ENCODE data around the gene DLG2. TPM values are rescaled to one million over a fixed set of nuclear protein-coding genes. Genes with fewer than 3 reads are reported as not detected.

DLG2 gene
- total and polyA plus RNA-seq, 9 of the 15 experiments (the other 6 are each of a cell fraction or from before 2014, with no cell fraction given): 0.52 to 1.6 (median 0.95) TPM

GRCh38 chr11:83970061-83970671 lies 1657.0 kb downstream of the DLG2 start:
- Histone ChIP-seq H2AFZ (ENCODE audit: low read depth, low read length) (no peak overlapping the region), H3K4me1 (replicated peaks in 1 of 2; ENCODE audit: control insufficient read depth in 2 of 2, insufficient read depth in 2 of 2, low read length in 2 of 2) (no peaks in the 10 kb centered on the region), H4K20me1 (replicated peaks; ENCODE audit: control insufficient read depth, insufficient read depth, low read length) (no peaks in the 10 kb centered on the region), H3K27me3 (ENCODE audit: control insufficient read depth in 2 of 2, insufficient read depth in 2 of 2, low read length in 2 of 2) (no peaks in the 10 kb centered on the region), H3K4me3 (no peak overlapping the region), H3K9me3 (replicated peaks; ENCODE audit: control insufficient read depth, insufficient read depth, low read depth, low read length) (no peaks in the 10 kb centered on the region), H3K4me2 (ENCODE audit: insufficient read depth, low read length) (no peak overlapping the region), H3K9me1 (ENCODE audit: control insufficient read depth, insufficient read depth, low read length) (no peaks in the 10 kb centered on the region), H3K79me2 (ENCODE audit: control insufficient read depth, insufficient read depth, low read length) (no peaks in the 10 kb centered on the region), H3K9ac (ENCODE audit: insufficient read depth in 1 of 2, low read depth in 2 of 2, low read length in 2 of 2) (no peak overlapping the region), H3K36me3 (ENCODE audit: control insufficient read depth, insufficient read depth, low read length) (no peaks in the 10 kb centered on the region), H3K27ac (ENCODE audit: extremely low read depth, low read depth, low read length) (no peak overlapping the region)
- FAIRE-seq (no peak), ATAC-seq (no peak), DNase-seq (ENCODE audit: extremely low read depth in 1 of 4, low spot score in 3 of 4) (no peak)
- no TSS peak for BruUV-seq (replicated peaks)
- WGBS (ENCODE audit: insufficient coverage, low coverage, missing lambda C conversion rate): 6% methylated on average over 2 of the region's 2 CpGs
- CTCF ChIA-PET (ENCODE audit: low intra/inter-chr PET ratio): no interaction called here
- intact Hi-C loops (cut with micrococcal nuclease) (no loop called here), in situ Hi-C loops (cut with MboI) (no loop called here)
- POLR2A ChIA-PET: no interaction called here
- TF ChIP-seq PTRF (tag; IDR thresholded peaks at IDR 0.05) (no peak), BMI1 (IDR thresholded peaks at IDR 0.05; ENCODE audit: low read length) (no peak), MCM3 (IDR thresholded peaks at IDR 0.05) (no peak), E2F8 (IDR thresholded peaks at IDR 0.05; ENCODE audit: low read depth, partially characterized antibody) (no peak), SMC3 (conservative IDR thresholded peaks at IDR 0.05; ENCODE audit: insufficient read depth, low read depth, low read length) (no peak), ZFX (CRISPR knock-in tag; IDR thresholded peaks at IDR 0.05) (no peak), ZNF398 (CRISPR knock-in tag; IDR thresholded peaks at IDR 0.05) (no peak), SREBF1 (IDR thresholded peaks at IDR 0.05; ENCODE audit: borderline replicate concordance, low read depth, low read length) (no peak), CHAMP1 (IDR thresholded peaks at IDR 0.05) (no peak), ZNF699 (CRISPR knock-in tag; IDR thresholded peaks at IDR 0.05; ENCODE audit: insufficient replicate concordance) (no peak)
- TF ChIP-seq, protein P1, sequence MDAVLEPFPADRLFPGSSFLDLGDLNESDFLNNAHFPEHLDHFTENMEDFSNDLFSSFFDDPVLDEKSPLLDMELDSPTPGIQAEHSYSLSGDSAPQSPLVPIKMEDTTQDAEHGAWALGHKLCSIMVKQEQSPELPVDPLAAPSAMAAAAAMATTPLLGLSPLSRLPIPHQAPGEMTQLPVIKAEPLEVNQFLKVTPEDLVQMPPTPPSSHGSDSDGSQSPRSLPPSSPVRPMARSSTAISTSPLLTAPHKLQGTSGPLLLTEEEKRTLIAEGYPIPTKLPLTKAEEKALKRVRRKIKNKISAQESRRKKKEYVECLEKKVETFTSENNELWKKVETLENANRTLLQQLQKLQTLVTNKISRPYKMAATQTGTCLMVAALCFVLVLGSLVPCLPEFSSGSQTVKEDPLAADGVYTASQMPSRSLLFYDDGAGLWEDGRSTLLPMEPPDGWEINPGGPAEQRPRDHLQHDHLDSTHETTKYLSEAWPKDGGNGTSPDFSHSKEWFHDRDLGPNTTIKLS (IDR thresholded peaks at IDR 0.05; ENCODE audit: borderline replicate concordance, low read depth): no peak
- TF ChIP-seq, protein P2, sequence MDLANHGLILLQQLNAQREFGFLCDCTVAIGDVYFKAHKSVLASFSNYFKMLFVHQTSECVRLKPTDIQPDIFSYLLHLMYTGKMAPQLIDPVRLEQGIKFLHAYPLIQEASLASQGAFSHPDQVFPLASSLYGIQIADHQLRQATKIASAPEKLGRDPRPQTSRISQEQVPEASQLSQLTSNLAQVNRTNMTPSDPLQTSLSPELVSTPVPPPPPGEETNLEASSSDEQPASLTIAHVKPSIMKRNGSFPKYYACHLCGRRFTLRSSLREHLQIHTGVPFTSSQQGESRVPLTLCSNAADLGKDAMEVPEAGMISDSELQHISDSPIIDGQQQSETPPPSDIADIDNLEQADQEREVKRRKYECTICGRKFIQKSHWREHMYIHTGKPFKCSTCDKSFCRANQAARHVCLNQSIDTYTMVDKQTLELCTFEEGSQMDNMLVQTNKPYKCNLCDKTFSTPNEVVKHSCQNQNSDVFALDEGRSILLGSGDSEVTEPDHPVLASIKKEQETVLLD (IDR thresholded peaks at IDR 0.05): no peak

Measured in K562 (cell line).